Lower lobe of right lung (tissue), 2 donors: ENCODE results near the gene SMC1B. TPM values are rescaled to one million over a fixed set of nuclear protein-coding genes. Genes with fewer than 3 reads are reported as not detected.

ENCODE experiments used
- ATAC-seq, 2 donors: fragments of 200-7000 bp; cut with Tn5 transposase; one replicate each; pipeline ENCODE4 v1.9.1; 2020 to 2022; ENCODE audit warnings: mild to moderate bottlenecking in 2 of 2, moderate library complexity in 2 of 2
- DNase-seq: peaks from one replicate; pipeline ENCODE4 v3.0.0-alpha.2; 2020
- H3K27ac ChIP-seq: fragments of 200-600 bp; one replicate; pipeline ENCODE4 v1.8.0; 2022
- H3K27me3 ChIP-seq: fragments of 200-600 bp; one replicate; pipeline ENCODE4 v1.8.0; 2022; ENCODE audit warnings: low read depth
- H3K36me3 ChIP-seq: fragments of 200-600 bp; one replicate; pipeline ENCODE4 v1.8.0; 2022; ENCODE audit warnings: mild to moderate bottlenecking
- H3K4me1 ChIP-seq: fragments of 200-600 bp; one replicate; pipeline ENCODE4 v1.8.0; 2022
- H3K4me3 ChIP-seq: fragments of 200-600 bp; one replicate; pipeline ENCODE4 v1.8.0; 2022; ENCODE audit warnings: mild to moderate bottlenecking
- H3K9me3 ChIP-seq: fragments of 200-600 bp; one replicate; pipeline ENCODE4 v1.8.0; 2022
- CTCF ChIP-seq: fragments of 200-600 bp; IDR thresholded peaks from one replicate; pipeline ENCODE4 v1.8.0; 2022; ENCODE audit warnings: antibody characterized with exemption, mild to moderate bottlenecking
- intact Hi-C: fragments of 100-400 bp; cut with DNase I; formaldehyde crosslinking; loops from one replicate; pipeline ENCODE4 v1.11.0; 2022
- total RNA-seq: library from RNA; stranded (reverse); fragmentation: NEBNext Ultra II Directional; extraction: Animal tissue kit (Norgen Biotek cat#: 25700); gene quantifications from one replicate; pipeline ENCODE4 v1.2.1, GENCODE V29; 2021
- donor health status: DM: no; HTN: yes; CAD: no; lungs with severe emphysema.

SMC1B gene
- total RNA-seq, 1 donor from 2014 or later = not detected

GRCh38 chr22:45334528-45334927 is 78.9 kb downstream of the SMC1B start:
- no peaks in the 10 kb centered on the region for H3K9me3 ChIP-seq
- no peak for TF ChIP-seq CTCF
- intact Hi-C loops = no loop called here

GRCh38 chr22:45334068-45334467 is 79.3 kb downstream of the SMC1B start:
- Histone ChIP-seq H3K36me3 (peaks cover 80% of the 10 kb centered on the region), H3K27me3 (no peaks in the 10 kb centered on the region), H3K4me3 (no peak overlapping the region), H3K27ac (no peak overlapping the region), H3K4me1 (peaks cover 24% of the 10 kb centered on the region), H3K9me3 (no peaks in the 10 kb centered on the region)
- ATAC-seq (no peak), DNase-seq (no peak)
- no peak for TF ChIP-seq CTCF
- intact Hi-C loops = no loop called here

More at GRCh38 chr22:45334528-45334927, 78.9 kb downstream of the SMC1B start:
- Histone ChIP-seq H3K4me1 (peaks cover 24% of the 10 kb centered on the region), H3K27ac (no peak overlapping the region), H3K27me3 (no peaks in the 10 kb centered on the region), H3K36me3 (peaks cover 78% of the 10 kb centered on the region), H3K4me3 (no peak overlapping the region)
- no peak for DNase-seq
- no peak for ATAC-seq

GRCh38 chr22:45332001-45332400 is 81.4 kb downstream of the SMC1B start:
- no peak overlapping the region for H3K27ac ChIP-seq
- no peaks in the 10 kb centered on the region for H3K27me3 ChIP-seq
- intact Hi-C loops = no loop called here
- ATAC-seq = no peak
- DNase-seq = no peak
- no peak overlapping the region for H3K4me3 ChIP-seq
- H3K4me1 ChIP-seq = peaks cover 17% of the 10 kb centered on the region
- no peak for TF ChIP-seq CTCF
- peaks cover 73% of the 10 kb centered on the region for H3K36me3 ChIP-seq
- H3K9me3 ChIP-seq = no peaks in the 10 kb centered on the region

- H3K4me1 ChIP-seq = peaks cover 12% of the 10 kb centered on the region
- no peak overlapping the region for H3K27ac ChIP-seq
- H3K36me3 ChIP-seq = peaks cover 74% of the 10 kb centered on the region
- intact Hi-C loops = no loop called here
- no peaks in the 10 kb centered on the region for H3K9me3 ChIP-seq
- no peak for DNase-seq
- no peak for ATAC-seq
- H3K4me3 ChIP-seq = no peak overlapping the region
- TF ChIP-seq CTCF = no peak
- H3K27me3 ChIP-seq = no peaks in the 10 kb centered on the region
Observed at GRCh38 chr22:45331486-45331885, 81.9 kb downstream of the SMC1B start.

GRCh38 chr22:45330548-45330947 is 82.9 kb downstream of the SMC1B start:
- no peak overlapping the region for H3K27ac ChIP-seq
- H3K9me3 ChIP-seq = no peaks in the 10 kb centered on the region
- peaks cover 5% of the 10 kb centered on the region for H3K4me1 ChIP-seq
- intact Hi-C loops = no loop called here
- no peak for TF ChIP-seq CTCF
- ATAC-seq (no peak), DNase-seq (no peak)
- H3K27me3 ChIP-seq = no peaks in the 10 kb centered on the region
- no peak overlapping the region for H3K4me3 ChIP-seq
- peaks cover 65% of the 10 kb centered on the region for H3K36me3 ChIP-seq

GRCh38 chr22:45329530-45329936 is 83.9 kb downstream of the SMC1B start:
- intact Hi-C loops = no loop called here
- H3K36me3 ChIP-seq = peaks cover 62% of the 10 kb centered on the region
- DNase-seq (no peak), ATAC-seq (no peak)
- TF ChIP-seq CTCF = no peak
- H3K9me3 ChIP-seq = no peaks in the 10 kb centered on the region
- peaks cover 1% of the 10 kb centered on the region for H3K4me1 ChIP-seq
- no peaks in the 10 kb centered on the region for H3K27me3 ChIP-seq
- no peak overlapping the region for H3K27ac ChIP-seq
- H3K4me3 ChIP-seq = no peak overlapping the region
